ENCODE results near the gene RNF115.
"Not testable (repeated sequence)": the region's sequence is repeated elsewhere in the genome, so short reads cannot be mapped to it uniquely, and the experiment has no call there.

RNF115 gene

DNA sequence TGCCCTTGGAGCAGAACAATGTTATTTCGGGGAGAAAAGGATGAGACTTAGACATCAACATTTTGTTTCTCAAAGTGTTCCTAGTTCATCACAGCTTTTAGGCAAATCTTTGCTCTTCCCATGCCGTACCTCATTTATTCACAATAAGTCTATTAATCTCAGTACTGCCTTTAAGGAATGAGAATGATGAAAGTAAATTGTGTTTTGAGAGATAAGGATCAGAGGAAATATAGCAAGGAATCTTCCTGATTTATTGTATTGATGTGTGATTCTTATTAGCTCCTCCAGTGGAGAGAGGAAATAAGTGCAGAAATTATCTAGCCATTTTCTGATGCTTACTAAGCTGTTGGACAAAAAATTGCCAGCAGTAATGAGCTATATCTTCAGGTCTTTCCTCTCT lies 2.1 kb upstream of the RNF115 start:
- Histone ChIP-seq H3K27ac (ENCODE audit: low read length) (no peak overlapping the region), H3K9me3 (ENCODE audit: insufficient read depth, low read length, severe bottlenecking) (no peaks in the 10 kb centered on the region), H3K27me3 (ENCODE audit: insufficient read depth, low read length, poor library complexity) (no peaks in the 10 kb centered on the region), H3K4me2 (ENCODE audit: insufficient read depth, low read length) (peak overlapping the region; percentile 85; the same call in 1 of the 2 replicates), H2AFZ (ENCODE audit: low read depth, low read length) (no peak overlapping the region), H3K4me3 (ENCODE audit: low read depth in 1 of 2, low read length in 2 of 2) (no peak overlapping the region), H3K4me1 (ENCODE audit: insufficient read depth, low read length) (peaks cover 25% of the 10 kb centered on the region), H4K20me1 (ENCODE audit: insufficient read depth, low read length) (no peaks in the 10 kb centered on the region), H3K9ac (ENCODE audit: low read depth, low read length) (peak overlapping the region; percentile 84; the same call in 1 of the 2 replicates), H3K36me3 (ENCODE audit: insufficient read depth, low read length) (peaks cover 53% of the 10 kb centered on the region), H3K79me2 (ENCODE audit: insufficient read depth, low read length) (peaks cover 43% of the 10 kb centered on the region)
- no peak for ATAC-seq (ENCODE audit: insufficient read depth, low read depth)
- TF ChIP-seq CTCF (IDR thresholded peaks at IDR 0.05; ENCODE audit: borderline replicate concordance, extremely low read depth, low read length, poor library complexity, severe bottlenecking) (peak; percentile 18), EZH2 (IDR thresholded peaks at IDR 0.05; ENCODE audit: borderline replicate concordance, low read depth, low read length, severe bottlenecking) (no peak)
- no peak for DNase-seq

DNA sequence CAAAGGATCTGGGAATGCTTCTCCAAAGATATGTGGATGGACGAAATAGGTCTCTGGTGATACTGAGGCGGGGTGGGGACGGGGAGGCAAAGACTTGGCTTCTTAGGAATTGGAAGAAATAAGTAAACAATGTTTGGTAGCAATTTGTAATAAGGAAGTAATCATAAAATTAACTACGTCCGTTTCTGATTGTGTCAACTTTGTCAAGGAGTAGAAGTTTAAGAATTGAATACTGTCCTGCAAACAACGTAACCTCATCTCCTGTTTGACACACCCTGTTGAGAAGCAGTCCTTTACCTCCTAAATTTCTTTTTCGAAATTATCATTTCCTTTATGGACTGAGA lies 576 bp upstream of the RNF115 start:
- DNase-seq (no peak), ATAC-seq (ENCODE audit: insufficient read depth, low read depth) (no peak; the same call in 2 of the 3 replicates)
- no peak for TF ChIP-seq CTCF (IDR thresholded peaks at IDR 0.05; ENCODE audit: borderline replicate concordance, extremely low read depth, low read length, poor library complexity, severe bottlenecking)
- TF ChIP-seq EZH2 (IDR thresholded peaks at IDR 0.05; ENCODE audit: borderline replicate concordance, low read depth, low read length, severe bottlenecking) = no peak
- Histone ChIP-seq H3K27ac (ENCODE audit: low read length) (peak overlapping the region; percentile 88), H4K20me1 (ENCODE audit: insufficient read depth, low read length) (no peaks in the 10 kb centered on the region), H3K9me3 (ENCODE audit: insufficient read depth, low read length, severe bottlenecking) (no peaks in the 10 kb centered on the region), H2AFZ (ENCODE audit: low read depth, low read length) (peak overlapping the region; percentile 99), H3K27me3 (ENCODE audit: insufficient read depth, low read length, poor library complexity) (no peaks in the 10 kb centered on the region), H3K9ac (ENCODE audit: low read depth, low read length) (peak overlapping the region; percentile 84), H3K4me3 (ENCODE audit: low read depth in 1 of 2, low read length in 2 of 2) (peak overlapping the region; percentile 80 to 86), H3K4me1 (ENCODE audit: insufficient read depth, low read length) (peaks cover 25% of the 10 kb centered on the region), H3K36me3 (ENCODE audit: insufficient read depth, low read length) (peaks cover 37% of the 10 kb centered on the region), H3K4me2 (ENCODE audit: insufficient read depth, low read length) (peak overlapping the region; percentile 85), H3K79me2 (ENCODE audit: insufficient read depth, low read length) (peaks cover 43% of the 10 kb centered on the region)

GRCh38 chr1:145822779-145823331 lies 1.0 kb downstream of the RNF115 start:
- Histone ChIP-seq H3K4me2 (ENCODE audit: insufficient read depth, low read length) (peak overlapping the region; percentile 44; the same call in 1 of the 2 replicates), H3K4me3 (ENCODE audit: low read depth in 1 of 2, low read length in 2 of 2) (peak overlapping the region in 1 of 2 experiments; percentile 40; a peak in 1 of 4 replicates), H3K4me1 (ENCODE audit: insufficient read depth, low read length) (peaks cover 25% of the 10 kb centered on the region), H3K79me2 (ENCODE audit: insufficient read depth, low read length) (peaks cover 51% of the 10 kb centered on the region), H3K36me3 (ENCODE audit: insufficient read depth, low read length) (peaks cover 21% of the 10 kb centered on the region)
- not testable (repeated sequence) for H2AFZ ChIP-seq (ENCODE audit: low read depth, low read length); H3K9ac ChIP-seq (ENCODE audit: low read depth, low read length); ATAC-seq (ENCODE audit: insufficient read depth, low read depth); DNase-seq; H4K20me1 ChIP-seq (ENCODE audit: insufficient read depth, low read length); H3K27me3 ChIP-seq (ENCODE audit: insufficient read depth, low read length, poor library complexity); H3K9me3 ChIP-seq (ENCODE audit: insufficient read depth, low read length, severe bottlenecking); H3K27ac ChIP-seq (ENCODE audit: low read length)

GRCh38 chr1:145818095-145818494 lies 5.8 kb downstream of the RNF115 start:
- not testable (repeated sequence) for DNase-seq; H2AFZ ChIP-seq (ENCODE audit: low read depth, low read length); H4K20me1 ChIP-seq (ENCODE audit: insufficient read depth, low read length); H3K27me3 ChIP-seq (ENCODE audit: insufficient read depth, low read length, poor library complexity); H3K9ac ChIP-seq (ENCODE audit: low read depth, low read length); H3K4me1 ChIP-seq (ENCODE audit: insufficient read depth, low read length); ATAC-seq (ENCODE audit: insufficient read depth, low read depth); H3K9me3 ChIP-seq (ENCODE audit: insufficient read depth, low read length, severe bottlenecking); H3K4me2 ChIP-seq (ENCODE audit: insufficient read depth, low read length); H3K4me3 ChIP-seq (ENCODE audit: low read depth in 1 of 2, low read length in 2 of 2); H3K36me3 ChIP-seq (ENCODE audit: insufficient read depth, low read length); H3K27ac ChIP-seq (ENCODE audit: low read length)
- H3K79me2 ChIP-seq (ENCODE audit: insufficient read depth, low read length) = peaks cover 21% of the 10 kb centered on the region

- not testable (repeated sequence) for H2AFZ ChIP-seq (ENCODE audit: low read depth, low read length); H3K9ac ChIP-seq (ENCODE audit: low read depth, low read length); H3K4me3 ChIP-seq (ENCODE audit: low read depth in 1 of 2, low read length in 2 of 2); H3K27ac ChIP-seq (ENCODE audit: low read length); H3K4me1 ChIP-seq (ENCODE audit: insufficient read depth, low read length); H3K27me3 ChIP-seq (ENCODE audit: insufficient read depth, low read length, poor library complexity); H3K36me3 ChIP-seq (ENCODE audit: insufficient read depth, low read length); H3K4me2 ChIP-seq (ENCODE audit: insufficient read depth, low read length); DNase-seq; ATAC-seq (ENCODE audit: insufficient read depth, low read depth); H4K20me1 ChIP-seq (ENCODE audit: insufficient read depth, low read length); H3K9me3 ChIP-seq (ENCODE audit: insufficient read depth, low read length, severe bottlenecking)
- peaks cover 21% of the 10 kb centered on the region for H3K79me2 ChIP-seq (ENCODE audit: insufficient read depth, low read length)
These were observed 10.7 kb downstream of the RNF115 start for GRCh38 chr1:145812977-145813810.

Data from DND-41 (cell line).